DOHH2 (cell line): Measurements from ENCODE around the gene KCNJ11.

ENCODE experiments used
- EZH2phosphoT487 ChIP-seq: fragments of 200-600 bp; sonication (generic); IDR thresholded peaks from 2 replicates; pipeline ENCODE4 v1.6.1; 2017; ENCODE audit warnings: borderline replicate concordance, mild to moderate bottlenecking, antibody characterized with exemption, low read length, moderate library complexity, mixed read lengths
- TF ChIP-seq, protein P1 (sequence below): fragments of 200-600 bp; sonication (generic); IDR thresholded peaks from one replicate; pipeline ENCODE4 v1.5.1; 2014; ENCODE audit warnings: antibody characterized with exemption, mild to moderate bottlenecking, low read depth, low read length; ENCODE audit not compliant: poor library complexity, severe bottlenecking

DNA sequence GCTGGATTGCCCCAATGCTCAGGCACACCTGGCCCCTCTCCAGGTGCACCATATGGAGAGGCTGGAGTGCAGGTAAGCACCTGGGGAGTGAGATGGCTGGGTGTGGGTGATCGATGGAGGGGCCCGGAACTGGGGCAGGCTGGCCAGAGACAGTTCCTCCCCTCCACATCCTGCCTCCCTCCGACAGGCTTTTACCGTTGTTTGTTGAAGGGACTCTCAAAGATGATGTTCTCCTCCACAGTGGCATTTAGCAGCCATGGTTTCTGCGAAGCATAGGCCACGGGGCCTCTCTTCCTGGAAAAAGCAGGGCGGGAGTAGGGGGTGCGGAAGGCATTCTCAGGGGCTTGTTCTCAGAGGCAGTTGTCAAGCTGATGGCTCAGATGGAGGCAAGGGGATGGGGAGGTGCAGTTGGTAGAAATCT lies 25.9 kb upstream of the KCNJ11 start:
- TF ChIP-seq, protein P1, sequence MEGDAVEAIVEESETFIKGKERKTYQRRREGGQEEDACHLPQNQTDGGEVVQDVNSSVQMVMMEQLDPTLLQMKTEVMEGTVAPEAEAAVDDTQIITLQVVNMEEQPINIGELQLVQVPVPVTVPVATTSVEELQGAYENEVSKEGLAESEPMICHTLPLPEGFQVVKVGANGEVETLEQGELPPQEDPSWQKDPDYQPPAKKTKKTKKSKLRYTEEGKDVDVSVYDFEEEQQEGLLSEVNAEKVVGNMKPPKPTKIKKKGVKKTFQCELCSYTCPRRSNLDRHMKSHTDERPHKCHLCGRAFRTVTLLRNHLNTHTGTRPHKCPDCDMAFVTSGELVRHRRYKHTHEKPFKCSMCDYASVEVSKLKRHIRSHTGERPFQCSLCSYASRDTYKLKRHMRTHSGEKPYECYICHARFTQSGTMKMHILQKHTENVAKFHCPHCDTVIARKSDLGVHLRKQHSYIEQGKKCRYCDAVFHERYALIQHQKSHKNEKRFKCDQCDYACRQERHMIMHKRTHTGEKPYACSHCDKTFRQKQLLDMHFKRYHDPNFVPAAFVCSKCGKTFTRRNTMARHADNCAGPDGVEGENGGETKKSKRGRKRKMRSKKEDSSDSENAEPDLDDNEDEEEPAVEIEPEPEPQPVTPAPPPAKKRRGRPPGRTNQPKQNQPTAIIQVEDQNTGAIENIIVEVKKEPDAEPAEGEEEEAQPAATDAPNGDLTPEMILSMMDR, result no peak
- TF ChIP-seq EZH2phosphoT487, result no peak
